GM21360 (cell line): ENCODE results near the gene MYO5B.
"Not testable (repeated sequence)": the region's sequence is repeated elsewhere in the genome, so short reads cannot be mapped to it uniquely, and the experiment has no call there.

Experiments
- ATAC-seq: cut with Tn5 transposase; IDR thresholded peaks from one replicate; pipeline ENCODE4 v1.9.1; 2021; ENCODE audit warnings: mild to moderate bottlenecking, moderate library complexity; ENCODE audit not compliant: unreplicated experiment

MYO5B gene

DNA sequence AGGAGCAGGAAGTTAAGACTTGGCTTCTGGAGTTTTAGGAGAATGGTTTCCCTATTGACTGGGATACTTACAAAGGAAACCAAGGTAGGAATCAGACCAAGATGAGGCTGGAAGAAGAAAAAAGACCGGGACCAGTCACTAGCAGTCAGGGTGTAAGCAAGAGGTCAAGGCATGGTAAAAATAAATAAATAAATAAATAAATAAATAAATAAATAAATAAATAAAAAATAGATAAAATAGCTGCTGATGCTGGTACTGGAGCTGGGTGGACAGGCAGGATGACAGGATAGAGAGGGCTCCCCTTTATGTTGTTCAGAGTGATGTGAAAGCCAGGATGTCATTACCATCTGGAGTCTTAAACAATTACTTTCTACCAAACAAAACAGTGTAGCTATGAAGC is 89.9 kb downstream of the MYO5B start:
- no peak for ATAC-seq

- no peak for ATAC-seq
Observed at GRCh38 chr18:50104421-50104820, 90.5 kb downstream of the MYO5B start.

DNA sequence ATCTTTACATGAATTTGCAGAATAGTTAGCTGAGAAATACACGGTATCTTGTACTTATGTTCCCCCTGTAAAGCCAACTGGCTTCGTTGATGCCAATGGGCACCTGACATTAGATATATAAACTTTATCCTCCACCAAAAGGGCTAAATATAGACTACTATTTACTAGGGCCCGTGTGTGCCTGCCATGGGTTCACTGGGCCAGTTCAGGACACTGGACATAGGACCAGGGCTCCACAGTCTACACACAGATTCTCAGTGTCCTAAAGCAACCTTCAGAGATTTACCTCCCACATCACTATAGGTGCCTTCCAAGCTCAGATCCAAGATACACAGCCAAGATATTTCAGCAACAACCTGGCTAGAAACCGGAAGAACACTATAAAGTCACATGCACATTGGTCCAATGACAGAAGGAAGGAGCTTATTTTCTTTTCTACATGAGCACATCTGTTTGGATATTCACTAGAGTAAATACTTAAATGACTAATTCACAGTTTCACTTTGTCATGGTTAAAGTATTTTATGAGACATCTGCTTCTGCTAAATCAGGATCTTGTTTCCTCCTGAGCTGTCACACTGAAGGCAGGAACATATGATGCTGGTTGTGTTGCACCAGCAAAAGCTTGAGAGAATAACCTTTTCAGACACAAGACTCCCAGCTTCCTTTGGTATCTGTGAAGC is 95.1 kb downstream of the MYO5B start:
- peak; percentile 74 for ATAC-seq

DNA sequence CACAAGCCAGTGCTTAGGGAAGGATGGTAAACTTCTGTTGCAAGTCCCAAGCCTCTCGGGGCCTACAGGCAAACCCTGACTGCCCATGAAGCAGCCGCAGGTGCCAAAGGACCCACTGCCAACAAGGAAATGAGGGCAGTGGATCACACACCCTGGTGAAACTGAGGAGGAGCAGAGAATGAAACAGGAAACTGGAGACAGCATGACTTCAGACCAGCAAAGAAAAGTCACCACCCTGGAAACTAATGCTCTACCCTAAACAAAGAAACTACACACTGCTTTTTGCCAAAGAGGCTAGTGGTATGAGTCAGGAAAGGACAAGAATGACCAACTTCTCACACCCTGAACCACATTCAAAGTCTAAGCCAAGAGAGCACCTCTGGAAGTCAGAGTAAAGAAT is 97.2 kb downstream of the MYO5B start:
- ATAC-seq, result no peak

DNA sequence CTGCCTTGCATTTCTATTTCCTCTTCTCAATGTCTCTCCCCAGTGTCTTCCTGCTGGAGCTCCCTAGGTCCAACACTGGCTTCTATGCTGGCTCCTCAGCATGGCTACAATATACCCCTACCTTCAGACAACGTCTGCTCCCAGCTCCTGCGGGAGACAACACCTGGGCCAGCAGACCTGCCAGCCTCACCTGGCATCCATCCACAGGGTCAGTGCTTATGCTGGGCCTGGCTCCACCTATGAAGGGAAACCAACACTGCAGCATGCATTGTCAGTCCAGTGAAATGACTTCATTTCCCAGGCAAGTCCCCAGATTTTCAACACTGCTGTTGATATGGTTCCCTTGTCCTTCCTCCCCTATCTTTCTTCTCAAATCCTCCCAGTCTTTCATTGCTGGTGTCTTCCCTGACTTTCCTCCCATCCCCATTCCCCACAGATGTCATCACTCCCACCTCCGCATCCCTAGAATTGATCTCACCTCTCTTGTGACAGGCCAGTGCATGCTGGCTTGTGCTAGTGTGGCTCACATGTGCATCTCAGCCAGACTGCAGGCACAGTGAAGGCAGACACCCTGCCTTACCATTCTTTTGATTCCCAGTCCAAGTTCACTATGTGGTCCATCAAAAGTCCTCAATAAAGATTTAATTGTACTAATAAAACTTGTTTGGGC is 98.0 kb downstream of the MYO5B start:
- no peak for ATAC-seq

DNA sequence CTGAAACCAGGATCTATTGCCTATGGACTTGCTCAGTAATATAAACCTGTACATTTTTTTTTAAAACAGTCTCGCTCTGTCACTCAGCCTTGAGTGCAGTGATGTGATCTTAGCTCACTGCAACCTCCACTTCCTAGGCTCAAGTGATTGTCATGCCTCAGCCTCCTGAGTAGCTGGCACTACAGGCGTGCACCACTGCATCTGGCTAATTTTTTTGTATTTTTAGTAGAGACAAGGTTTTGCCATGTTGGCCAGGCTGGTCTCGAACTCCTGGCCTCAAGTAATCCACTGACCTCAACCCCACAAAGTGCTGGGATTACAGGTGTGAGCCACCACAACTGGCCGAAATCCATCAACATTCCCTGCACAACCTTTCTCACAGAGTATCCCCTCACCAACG is 100.2 kb downstream of the MYO5B start:
- ATAC-seq, result not testable (repeated sequence)

- no peak for ATAC-seq
Observed at GRCh38 chr18:50094221-50094773, 100.7 kb downstream of the MYO5B start.

- ATAC-seq, result no peak
Observed at GRCh38 chr18:50093366-50094064, 101.4 kb downstream of the MYO5B start.

- no peak for ATAC-seq
Observed at GRCh38 chr18:50092245-50092805, 102.6 kb downstream of the MYO5B start.

GRCh38 chr18:50091509-50092244 is 103.3 kb downstream of the MYO5B start:
- ATAC-seq, result no peak

GRCh38 chr18:50090370-50091312 is 104.3 kb downstream of the MYO5B start:
- no peak for ATAC-seq

GRCh38 chr18:50089702-50090101 is 105.2 kb downstream of the MYO5B start:
- no peak for ATAC-seq

DNA sequence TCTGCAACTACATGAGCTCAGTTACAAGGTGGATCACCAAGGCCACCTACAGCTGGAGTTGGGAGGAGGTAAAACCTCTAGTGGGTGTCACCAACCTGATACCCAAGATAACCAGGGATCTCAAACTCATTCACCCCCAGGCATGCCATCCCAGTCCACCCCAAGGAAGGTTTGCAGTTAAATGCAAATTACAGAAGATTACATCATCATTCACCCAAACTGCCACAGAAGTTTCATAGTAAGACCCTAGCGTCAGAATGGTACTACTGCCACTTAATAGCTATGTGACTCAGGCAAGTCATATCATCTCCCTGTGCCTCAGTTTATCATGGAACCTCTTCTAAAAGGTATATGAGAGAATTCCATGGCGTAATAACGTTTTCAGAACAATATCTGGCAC is 111.2 kb downstream of the MYO5B start:
- ATAC-seq, result no peak

GRCh38 chr18:50080932-50081560 is 113.9 kb downstream of the MYO5B start:
- no peak for ATAC-seq

- no peak for ATAC-seq
Observed at GRCh38 chr18:50080316-50080715, 114.6 kb downstream of the MYO5B start.

- no peak for ATAC-seq
Observed at GRCh38 chr18:50079571-50080295, 115.2 kb downstream of the MYO5B start.

DNA sequence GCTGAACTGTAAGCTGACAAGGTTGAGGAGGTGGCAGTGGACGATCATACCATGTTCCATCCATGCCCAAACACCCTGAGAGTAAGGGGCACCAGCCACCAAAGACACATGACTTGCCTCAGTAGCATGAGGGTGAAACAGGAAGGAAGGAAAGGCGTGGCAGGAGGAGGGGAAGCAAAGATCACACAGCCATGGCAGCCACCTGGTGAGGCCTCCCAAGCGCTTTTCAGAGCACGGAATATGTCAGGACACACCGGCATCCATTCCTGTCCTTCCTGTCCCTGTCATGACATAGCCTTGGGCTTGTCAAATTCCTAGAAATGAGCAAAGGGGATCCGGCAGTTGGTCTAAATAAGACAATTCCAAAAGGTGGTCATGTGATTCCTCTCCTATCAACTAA is 118.7 kb downstream of the MYO5B start:
- no peak for ATAC-seq

DNA sequence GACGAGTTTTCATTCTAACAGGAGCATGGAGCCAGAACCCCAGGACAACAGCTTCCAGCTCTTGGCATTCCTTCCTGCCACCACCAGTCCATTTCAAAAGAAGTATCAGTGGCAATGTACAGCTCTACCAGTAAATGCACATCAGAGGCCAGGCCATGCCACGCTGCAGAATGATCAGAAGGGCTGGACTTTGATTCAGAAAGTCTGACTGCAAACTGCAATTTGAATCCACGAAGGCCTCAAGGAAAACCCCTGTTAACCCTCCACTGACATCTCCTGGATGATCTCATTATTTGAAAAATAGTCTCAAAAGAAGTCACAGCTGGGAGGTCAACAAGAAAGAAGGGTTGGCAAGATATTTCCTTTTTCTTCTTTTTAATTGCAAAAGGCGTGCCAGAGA is 119.2 kb downstream of the MYO5B start:
- no peak for ATAC-seq

DNA sequence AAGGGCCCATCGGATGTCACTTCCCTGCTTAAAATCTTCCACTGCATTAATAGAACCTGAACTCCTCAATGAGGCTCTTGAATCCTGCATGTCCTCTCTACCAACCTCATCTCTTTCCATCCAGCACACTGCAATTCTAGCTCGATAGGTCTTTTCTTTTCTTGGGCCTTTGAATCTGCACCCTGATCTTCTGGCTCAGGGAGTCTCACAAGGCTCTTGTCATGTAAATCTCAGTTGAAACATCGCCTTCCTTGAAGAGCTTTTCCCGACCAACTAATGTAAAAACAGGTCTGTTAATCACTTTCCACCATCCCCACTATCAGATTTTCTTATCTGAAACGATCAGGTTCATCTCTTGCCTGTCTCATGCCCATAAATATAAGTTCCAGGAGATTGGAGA is 120.5 kb downstream of the MYO5B start:
- ATAC-seq, result no peak
